Measurements from ENCODE around the gene IL1R2.

- TF ChIP-seq CTCF (IDR thresholded peaks at IDR 0.05) (no peak), HOXB13 (CRISPR knock-in tag; IDR thresholded peaks at IDR 0.05; ENCODE audit: low read depth) (no peak), ELK1 (IDR thresholded peaks at IDR 0.05; ENCODE audit: low read depth, low read length) (no peak)
Measured at GRCh38 chr2:102061962-102062795, 70.4 kb downstream of the IL1R2 start.
